Heart right ventricle (tissue), 16 donors: ENCODE data around the gene ECI1. TPM values are rescaled to one million over a fixed set of nuclear protein-coding genes. Genes with fewer than 3 reads are reported as not detected.

Experiments used
- ATAC-seq, 8 donors: fragments of 200-7000 bp; cut with Tn5 transposase; one replicate each; pipeline ENCODE4 v1.9.1; 2020; ENCODE audit warnings: mild to moderate bottlenecking in 8 of 8, moderate library complexity in 8 of 8, moderate number of reproducible peaks in 1 of 8
- DNase-seq, 2 donors: peaks; one replicate each; pipeline ENCODE4 v3.0.0-alpha.2; 2020
- H3K27ac ChIP-seq, 10 donors: fragments of 200-600 bp; sonication (generic) in 2 of 10; one replicate each; pipeline versions ENCODE4 v1.5.0 to v1.8.0; 2020 to 2022; ENCODE audit warnings: mild to moderate bottlenecking in 3 of 10
- H3K27me3 ChIP-seq, 7 donors: fragments of 200-600 bp; one replicate each; pipeline ENCODE4 v1.8.0; 2021 to 2022; ENCODE audit warnings: mild to moderate bottlenecking in 2 of 7
- H3K36me3 ChIP-seq, 9 donors: fragments of 200-600 bp; sonication (generic) in 1 of 9; one replicate each; pipeline versions ENCODE4 v1.5.0 to v1.8.0; 2020 to 2022; ENCODE audit warnings: mild to moderate bottlenecking in 2 of 9
- H3K4me1 ChIP-seq, 9 donors: fragments of 200-600 bp; sonication (generic) in 1 of 9; one replicate each; pipeline versions ENCODE4 v1.5.0 to v1.8.0; 2020 to 2022; ENCODE audit warnings: mild to moderate bottlenecking in 4 of 9
- H3K4me3 ChIP-seq, 10 donors: fragments of 200-600 bp; sonication (generic) in 2 of 10; one replicate each; pipeline versions ENCODE4 v1.5.0 to v1.8.0; 2020 to 2022; ENCODE audit warnings: mild to moderate bottlenecking in 7 of 10, moderate library complexity in 2 of 10
- H3K9me3 ChIP-seq, 11 donors: fragments of 200-600 bp in 10 of 11; sonication (generic) in 2 of 11; one replicate each; pipeline versions ENCODE4 v1.5.0 to v1.8.0; 2013 to 2022; ENCODE audit warnings: mild to moderate bottlenecking in 2 of 11, control low read depth in 1 of 11, moderate library complexity in 1 of 11
- CTCF ChIP-seq, 9 donors: fragments of 200-600 bp; sonication (generic) in 2 of 9; IDR thresholded peaks; one replicate each; pipeline versions ENCODE4 v1.5.0 to v1.8.0; 2021 to 2022; ENCODE audit warnings: antibody characterized with exemption in 9 of 9, mild to moderate bottlenecking in 5 of 9, moderate library complexity in 1 of 9
- WGBS, 2 donors: extraction: QIAGEN DNeasy Blood & Tissue Kit; methylation state at CpG; one replicate each; pipeline ENCODE4 v1.1.7; 2013; ENCODE audit warnings: inconsistent platforms in 1 of 2; 5-methylcytosine and 5-hydroxymethylcytosine counted together
- intact Hi-C, 10 donors: fragments of 100-400 bp; cut with DNase I; formaldehyde crosslinking; loops; one replicate each; pipeline versions ENCODE4 v1.11.1 to v1.14.2; 2022
- polyA plus RNA-seq, 2 donors: library from polyadenylated mRNA; stranded (reverse); fragments of 200-250 nt; gene quantifications; one replicate each; pipeline ENCODE4 v1.2.3, GENCODE V29; 2013
- total RNA-seq, 10 donors: library from RNA; stranded (reverse); fragmentation: NEBNext Ultra II Directional in 3 of 10; extraction: Animal tissue kit (Norgen Biotek cat#: 25700) in 3 of 10; gene quantifications; one replicate each; pipeline versions ENCODE4 v1.2.1 to v1.2.4, GENCODE V29; 2021 to 2023
- donor health status: Arrhythmogenic right ventricular cardiomyopathy.
- donor health status: ischemic (EF 13 %, LVEDD 7.1; RV severe dilation, severe dysfunction).
- donor health status: healthy with polysubstance abuse.
- donor health status: DM: no; HTN: yes; CAD: no.
- donor health status: DM: no; HTN: no; CAD: no.
- donor health status: ischemic (EF 25% LVEDD 6.9; RV normal size, moderate dysfunction).
- donor health status: ischemic (EF 25% LVEDD 5.7; RV mildly dilated, moderate dysfunction).
- donor health status: healthy.
- donor health status: DM: yes; HTN: yes; CAD: no.
- donor health status: Ischemic cardiomyopathy.
- donor health status: ischemic (EF 35%, LVEDD 5.7; RV mildly dilated, moderate dysfunction).
- donor health status: nonischemic (EF 11% LVEDD 7.7; RV severe dilation, severe dysfunction).
- donor health status: DM: yes; HTN: yes; CAD: no.
- donor health status: PGD.
- donor health status: ischemic (EF 29% LVEDD 5.4; RV normal size, mild dysfunction).
- donor health status: nonischemic (EF 23%, LVEDD 6.1; RV moderate dilation, normal function).

ECI1 gene
- total and polyA plus RNA-seq, 12 donors = 118 to 491 (median 155) TPM

- Histone ChIP-seq H3K27me3 (peaks cover 0 to 30% (median 8%) of the 10 kb centered on the region in 7 donors), H3K4me3 (peak overlapping the region in 3 of 10 donors; percentile 34 to 49 (median 43)), H3K27ac (peak overlapping the region in 3 of 10 donors; percentile 1 to 10 (median 9)), H3K4me1 (peaks cover 13 to 29% (median 23%) of the 10 kb centered on the region in 9 donors), H3K36me3 (peaks cover 6 to 68% (median 42%) of the 10 kb centered on the region in 9 donors), H3K9me3 (no peaks in the 10 kb centered on the region)
- intact Hi-C loops = no loop called here
- DNase-seq = no peak
- peak in 6 of 8 donors; percentile 11 to 35 (median 30) for ATAC-seq
- WGBS, 2 donors = 11 to 12% methylated on average over 60 to 65 of the region's 65 CpGs
- no peak for TF ChIP-seq CTCF (IDR thresholded peaks at IDR 0.05)
These were observed 13.8 kb downstream of the ECI1 start for GRCh38 chr16:2237493-2238149.

GRCh38 chr16:2237102-2237482 lies 14.3 kb downstream of the ECI1 start:
- ATAC-seq = peak in 1 of 8 donors; percentile 2
- Histone ChIP-seq H3K9me3 (no peaks in the 10 kb centered on the region), H3K4me1 (peaks cover 13 to 29% (median 23%) of the 10 kb centered on the region in 9 donors), H3K36me3 (peaks cover 8 to 68% (median 42%) of the 10 kb centered on the region in 9 donors), H3K27ac (no peak overlapping the region), H3K4me3 (peak overlapping the region in 8 of 10 donors; percentile 10 to 49 (median 38)), H3K27me3 (peaks cover 0 to 30% (median 8%) of the 10 kb centered on the region in 7 donors)
- WGBS, 2 donors = 4 to 7% methylated on average over 27 to 40 of the region's 40 CpGs
- intact Hi-C loops = no loop called here
- no peak for TF ChIP-seq CTCF (IDR thresholded peaks at IDR 0.05)
- no peak for DNase-seq

- H3K4me3 ChIP-seq = peak within 1 kb of the TSS in 9 of 10 donors; percentile 7 to 49 (median 34)
- H3K27me3 ChIP-seq = peaks cover 0 to 30% (median 8%) of the 10 kb centered on the region in 7 donors
- H3K9me3 ChIP-seq = no peaks in the 10 kb centered on the region
- no peak for DNase-seq
- H3K36me3 ChIP-seq = peaks cover 8 to 68% (median 39%) of the 10 kb centered on the region in 9 donors
- peaks cover 13 to 29% (median 23%) of the 10 kb centered on the region in 9 donors for H3K4me1 ChIP-seq
- WGBS, 2 donors = 3% methylated on average over 40 to 64 of the region's 64 CpGs
- no peak within 1 kb of the TSS for H3K27ac ChIP-seq
- ATAC-seq = peak; percentile 15 to 51 (median 33)
- no peak for TF ChIP-seq CTCF (IDR thresholded peaks at IDR 0.05)
- intact Hi-C loops = no loop called here
These were observed 14.9 kb downstream of the ECI1 start, which contains the start of gene DNASE1L2 for GRCh38 chr16:2236337-2237101. DNASE1L2 (plus strand) TSS chr16:2236444; CDS start chr16:2236817, 373 bp downstream.

GRCh38 chr16:2235695-2236336 lies 15.6 kb downstream of the ECI1 start:
- no peak for DNase-seq
- no peak for TF ChIP-seq CTCF (IDR thresholded peaks at IDR 0.05)
- intact Hi-C loops = no loop called here
- Histone ChIP-seq H3K27me3 (peaks cover 0 to 30% (median 8%) of the 10 kb centered on the region in 7 donors), H3K36me3 (peaks cover 13 to 68% (median 37%) of the 10 kb centered on the region in 9 donors), H3K4me3 (peak overlapping the region in 3 of 10 donors; percentile 34 to 49 (median 42)), H3K4me1 (peaks cover 13 to 29% (median 23%) of the 10 kb centered on the region in 9 donors), H3K9me3 (no peaks in the 10 kb centered on the region), H3K27ac (no peak overlapping the region)
- WGBS, 2 donors = 80 to 81% methylated on average over 19 of the region's 19 CpGs
- no peak for ATAC-seq
